GM19467 (cell line): ENCODE measurements around the gene NRDE2.
"Not testable (repeated sequence)": the region's sequence is repeated elsewhere in the genome, so short reads cannot be mapped to it uniquely, and the experiment has no call there.

Source experiments
- ATAC-seq: cut with Tn5 transposase; IDR thresholded peaks from one replicate; pipeline ENCODE4 v1.9.1; 2021; ENCODE audit warnings: mild to moderate bottlenecking, moderate library complexity; ENCODE audit not compliant: unreplicated experiment

NRDE2 gene

DNA sequence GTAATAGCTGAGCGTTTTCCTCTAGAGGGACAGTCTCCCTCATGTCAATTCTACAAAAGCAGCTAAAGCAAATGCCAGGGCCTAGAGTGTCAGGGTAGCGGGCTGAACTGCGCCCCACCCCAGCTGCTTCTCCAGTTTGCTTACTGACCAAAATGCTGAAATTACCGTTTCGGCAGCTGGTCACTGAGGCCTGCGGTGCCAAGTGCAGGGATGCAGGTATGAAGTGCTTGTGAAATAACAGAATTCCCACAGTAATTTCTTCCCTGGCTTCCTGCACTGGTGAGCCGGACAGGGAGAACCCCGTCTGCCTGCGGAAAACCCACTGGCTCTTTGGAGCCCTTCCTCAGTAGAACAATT is 56.3 kb downstream of the NRDE2 start:
- no peak for ATAC-seq

DNA sequence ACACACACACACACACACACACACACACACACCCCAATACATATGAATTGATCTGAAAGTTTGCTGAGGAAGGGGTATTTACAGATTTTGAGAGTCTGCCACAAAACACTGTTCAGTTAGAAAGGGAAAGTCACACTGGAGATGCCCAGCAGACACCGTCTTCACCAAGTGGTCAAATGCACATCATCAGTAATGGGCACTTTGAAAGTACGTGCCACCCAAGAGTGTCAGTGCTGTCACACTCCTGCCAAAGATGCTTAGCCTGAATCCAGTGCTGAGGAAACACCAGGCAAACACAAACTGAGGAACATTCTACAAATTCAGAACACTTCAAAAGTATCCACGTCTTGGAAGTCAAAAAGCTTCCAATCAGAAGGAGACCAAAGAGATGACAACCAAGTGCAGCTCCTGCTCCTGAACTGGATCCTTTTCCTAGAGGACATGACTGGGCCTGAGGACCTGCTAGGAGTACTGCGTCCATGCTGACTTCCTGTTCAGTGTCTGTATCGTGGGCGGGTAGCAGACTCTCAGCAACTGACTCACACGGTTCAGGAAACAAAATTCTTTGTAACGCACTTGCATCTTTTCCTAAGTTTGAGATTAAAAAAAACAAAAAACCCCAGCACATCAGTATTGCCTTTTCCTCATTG is 56.8 kb downstream of the NRDE2 start:
- ATAC-seq, result no peak

DNA sequence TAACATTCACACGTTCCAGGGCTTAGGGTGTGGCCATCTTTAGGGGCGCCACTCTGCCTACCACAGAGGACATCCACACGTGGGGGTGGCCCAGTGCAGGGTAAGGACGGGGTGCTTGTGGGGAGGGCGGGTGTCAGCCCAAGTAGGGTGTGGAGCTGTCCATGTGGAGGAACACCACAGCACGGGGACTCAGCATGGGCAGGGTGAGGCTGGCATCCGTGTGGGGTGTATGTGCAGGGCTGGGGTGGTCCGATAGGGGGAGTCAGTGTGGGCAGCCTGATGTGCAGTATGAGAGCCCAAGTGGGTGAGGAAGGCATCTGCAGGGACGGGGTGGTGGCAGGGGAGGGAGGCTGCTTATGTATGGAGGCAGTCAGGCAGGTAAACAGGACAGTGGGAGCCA is 57.7 kb downstream of the NRDE2 start:
- no peak for ATAC-seq

DNA sequence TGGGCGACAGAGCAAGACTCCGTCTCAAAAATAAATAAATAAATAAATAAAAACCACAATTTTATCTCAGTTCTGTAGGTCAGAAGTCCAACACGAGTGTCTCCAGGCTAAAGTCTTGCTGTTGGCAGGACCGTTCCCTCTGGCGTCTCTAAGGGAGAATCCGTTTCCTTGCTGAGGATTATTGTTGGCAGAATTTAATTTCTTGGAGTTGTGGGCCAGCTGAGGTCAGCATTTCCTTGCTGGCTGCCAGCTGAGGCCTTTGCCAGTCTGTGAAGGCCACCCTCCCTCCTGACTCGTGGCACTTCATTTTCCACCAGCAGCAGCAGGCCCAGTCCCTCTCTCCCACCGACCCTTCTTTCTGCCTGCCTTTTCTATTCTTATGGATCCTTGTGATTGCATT is 58.2 kb downstream of the NRDE2 start:
- ATAC-seq, result no peak

DNA sequence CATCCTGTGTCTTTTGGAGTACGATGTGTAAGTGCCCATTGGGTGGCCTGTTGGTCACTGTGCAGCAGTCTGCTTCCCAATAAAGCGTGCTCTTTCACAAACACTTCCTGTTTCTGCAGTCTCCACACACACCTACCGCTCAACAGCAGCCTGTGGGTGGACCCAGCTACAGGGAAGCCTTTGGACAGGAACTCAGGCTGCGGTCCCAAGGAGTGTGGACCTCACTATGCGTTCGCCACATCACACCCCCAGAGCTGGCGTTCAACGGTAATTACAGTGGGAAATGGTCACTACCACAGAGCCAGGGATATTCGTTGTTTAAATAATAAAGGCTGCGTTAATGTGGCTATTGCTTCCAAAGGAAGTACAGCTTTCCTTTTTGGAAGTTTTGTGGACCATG is 59.2 kb downstream of the NRDE2 start:
- ATAC-seq, result no peak

DNA sequence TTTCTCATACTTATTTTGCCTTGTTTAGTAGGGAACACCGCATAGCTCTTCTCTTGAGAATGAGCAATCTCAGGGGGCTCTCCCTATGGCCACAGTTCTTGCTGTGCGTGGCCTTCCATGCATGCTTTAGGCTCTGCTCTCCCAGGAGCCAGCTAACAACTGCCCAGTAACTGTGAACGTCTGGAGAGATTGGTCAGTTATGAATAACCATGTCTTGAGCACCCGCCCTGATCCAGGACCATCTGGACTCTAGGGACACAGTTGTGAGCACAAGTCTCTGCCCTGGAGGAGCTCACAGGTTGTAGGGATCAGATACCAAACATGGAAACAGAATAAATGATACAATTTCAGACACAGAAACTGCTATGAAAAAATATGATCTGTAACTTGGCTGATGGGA is 63.3 kb downstream of the NRDE2 start:
- no peak for ATAC-seq

DNA sequence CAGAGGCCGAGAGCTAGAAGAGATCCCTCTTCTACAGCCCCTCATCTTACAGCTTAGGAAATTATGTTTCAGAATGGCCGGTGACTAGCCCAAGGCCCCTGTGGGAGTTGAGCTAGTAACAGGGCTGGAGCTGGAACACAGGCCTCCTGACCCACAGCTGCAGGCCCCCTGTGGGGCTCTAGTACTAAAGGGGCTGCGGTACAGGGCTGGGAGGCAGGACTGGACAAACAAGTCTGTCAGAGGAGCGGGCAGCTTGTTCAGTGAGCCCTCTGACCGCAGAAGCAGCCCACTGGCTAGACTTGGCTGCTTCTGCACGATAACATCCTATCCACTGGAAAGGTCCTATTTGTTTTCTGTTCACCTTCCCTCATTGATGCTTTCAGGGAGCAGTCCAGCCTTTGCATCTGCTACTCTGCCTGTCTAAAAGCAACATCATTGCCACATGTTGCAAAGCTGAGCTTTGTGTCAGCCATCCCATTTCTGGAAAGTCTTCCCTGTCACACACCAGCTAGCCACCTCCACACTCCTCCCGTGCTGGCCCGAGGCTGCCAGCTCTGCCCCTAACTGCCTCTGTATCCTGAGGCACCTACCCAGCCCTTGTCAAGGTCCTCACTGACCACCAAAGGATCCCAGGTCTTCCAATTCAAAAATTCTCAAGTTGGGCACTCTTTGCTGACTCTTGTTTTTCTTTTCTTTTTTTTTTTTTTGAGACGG is 65.1 kb downstream of the NRDE2 start:
- ATAC-seq, result no peak

DNA sequence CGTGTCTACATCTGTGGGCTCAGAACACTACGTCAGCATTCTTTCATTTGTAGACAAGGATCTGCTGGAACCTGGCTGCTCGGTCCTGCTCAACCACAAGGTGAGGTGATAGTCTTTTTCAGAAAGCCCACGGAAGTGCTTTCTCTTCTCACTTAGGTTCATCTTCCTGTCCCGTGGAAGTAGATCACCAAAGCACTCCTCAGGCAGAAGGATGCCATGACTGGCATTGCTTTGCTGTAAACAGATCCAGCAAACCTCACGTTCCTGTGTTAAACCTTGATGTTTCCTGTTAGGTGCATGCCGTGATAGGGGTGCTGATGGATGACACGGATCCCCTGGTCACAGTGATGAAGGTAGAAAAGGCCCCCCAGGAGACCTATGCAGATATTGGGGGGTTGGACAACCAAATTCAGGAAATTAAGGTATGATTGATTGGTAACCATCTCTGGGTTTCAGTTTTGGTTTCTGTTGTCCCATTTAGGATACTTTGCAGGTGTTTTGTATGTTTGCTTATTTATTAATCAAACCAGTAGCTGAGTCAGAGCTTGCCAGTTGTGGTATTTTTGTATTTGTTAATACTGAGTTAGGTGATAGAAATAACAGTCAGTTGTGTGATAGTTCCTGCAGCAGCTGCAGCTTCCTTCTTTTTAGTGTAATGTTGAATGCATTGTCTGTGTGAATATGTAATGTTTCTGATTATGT is 67.8 kb downstream of the NRDE2 start:
- ATAC-seq, result peak; percentile 70

DNA sequence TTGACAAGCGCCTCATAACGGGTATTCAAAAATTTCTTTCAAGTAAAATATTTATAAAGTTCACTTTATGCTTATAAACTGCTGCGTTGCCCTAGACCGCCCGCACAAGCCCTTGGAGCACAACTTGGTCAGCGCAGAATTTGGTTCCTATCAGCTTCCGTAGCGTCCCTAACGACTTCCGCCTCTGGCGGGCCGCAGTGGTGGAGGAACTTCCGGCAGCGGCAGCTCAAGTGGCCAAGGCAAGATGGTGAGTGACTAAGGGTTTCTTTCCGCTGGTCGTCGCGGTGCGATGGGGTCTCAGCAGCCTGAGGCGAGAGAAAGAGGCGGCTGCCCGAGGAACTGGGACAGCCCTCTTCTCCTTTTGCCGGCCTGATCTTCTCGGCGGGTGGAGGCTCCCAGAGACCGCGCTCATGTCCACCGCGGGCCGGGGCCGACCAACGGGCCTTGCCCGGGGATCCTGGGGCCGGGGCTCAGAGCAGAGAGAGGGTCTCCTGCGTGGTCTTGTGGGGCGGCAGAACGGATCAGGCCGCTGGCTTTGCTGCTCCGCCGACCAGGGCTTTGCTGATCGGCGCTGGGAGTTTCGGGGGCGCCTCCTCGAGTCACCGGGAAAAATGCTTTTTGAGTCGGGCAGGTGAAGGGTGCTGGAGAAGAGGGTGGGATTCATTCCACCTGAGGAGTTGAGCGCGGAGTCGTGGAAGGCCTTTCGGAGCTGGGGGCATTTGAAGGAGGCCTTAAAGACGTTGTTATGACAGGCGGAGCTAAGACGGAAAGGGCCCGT is 75.2 kb downstream of the NRDE2 start, which contains the start of gene PSMC1:
Gene PSMC1 (plus strand): TSS at position 200 of the 778 bp plus-strand sequence. CDS start 45 bp downstream, at position 245.
- ATAC-seq, result peak; percentile 91

DNA sequence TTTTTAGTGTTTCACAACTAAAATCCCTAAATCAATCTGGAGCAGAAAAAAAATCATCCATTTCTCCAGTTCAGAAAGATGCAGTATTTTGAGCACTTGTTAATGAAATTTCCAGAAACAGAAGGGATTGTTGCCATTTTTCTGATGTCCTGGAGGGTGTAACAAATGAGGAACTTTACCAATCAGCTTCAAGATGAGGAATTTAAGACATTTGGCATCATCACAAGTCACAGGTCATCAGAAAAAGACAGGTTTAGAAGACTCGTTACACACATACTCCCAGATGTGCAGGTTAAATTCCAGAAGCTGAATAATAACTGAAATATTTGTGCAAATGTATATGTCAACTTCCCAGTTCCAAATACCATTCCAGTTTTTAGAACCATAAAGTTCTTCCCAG is 75.9 kb downstream of the NRDE2 start:
- no peak for ATAC-seq

DNA sequence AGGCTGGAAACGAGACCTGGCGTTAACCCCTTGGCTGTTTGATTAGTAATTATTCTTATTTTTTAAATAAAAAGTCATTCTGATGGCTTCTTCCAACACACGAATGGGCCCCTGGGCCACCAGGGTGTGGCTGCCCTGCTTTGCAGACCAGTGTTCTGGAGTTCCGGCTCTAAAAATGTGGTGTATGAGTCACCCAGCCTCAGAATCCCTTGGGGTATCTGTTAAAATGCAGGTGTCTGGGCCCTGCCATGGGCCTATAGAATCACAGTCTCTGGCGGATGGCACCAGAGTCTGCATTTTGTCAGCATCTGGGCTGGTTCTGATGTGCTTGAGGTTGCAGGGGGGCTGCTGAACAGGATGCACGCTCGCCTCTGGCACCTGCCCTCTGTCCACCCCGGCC is 77.9 kb downstream of the NRDE2 start:
- no peak for ATAC-seq

DNA sequence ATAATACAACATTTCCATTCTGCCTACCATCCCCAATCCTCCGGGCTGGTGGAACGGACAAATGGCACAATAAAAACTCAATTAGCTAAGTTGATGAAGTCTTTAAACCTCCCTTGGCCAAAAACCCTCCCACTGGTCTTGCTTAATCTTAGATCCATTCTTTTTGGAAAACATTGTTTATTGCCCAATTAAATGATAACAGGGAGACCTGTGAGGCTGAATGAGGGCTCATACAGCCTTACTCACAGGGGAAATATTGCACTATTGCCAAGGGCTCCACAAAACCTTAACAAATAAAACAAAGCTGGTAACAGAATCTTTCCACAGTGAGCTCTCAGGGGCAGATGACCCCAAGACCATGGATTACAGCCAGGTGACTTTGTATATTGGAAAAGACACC is 83.1 kb downstream of the NRDE2 start:
- ATAC-seq, result no peak

DNA sequence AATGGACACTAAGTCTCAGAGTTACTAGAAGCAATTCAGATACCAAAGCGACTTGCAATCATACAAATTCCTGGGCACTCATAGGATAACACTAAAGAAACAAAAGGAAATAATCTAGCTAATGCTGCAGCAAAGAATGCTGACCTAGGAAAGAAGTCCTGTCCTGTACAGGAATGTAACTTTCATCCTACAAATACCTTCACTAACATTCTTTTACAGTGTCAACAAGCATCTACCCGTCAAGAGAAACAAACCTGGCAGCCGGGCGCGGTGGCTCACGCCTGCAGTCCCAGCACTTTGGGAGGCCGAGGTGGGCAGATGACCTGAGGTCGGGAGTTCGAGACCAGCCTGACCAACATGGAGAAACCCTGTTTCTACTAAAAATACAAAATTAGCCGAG is 84.3 kb downstream of the NRDE2 start:
- not testable (repeated sequence) for ATAC-seq

DNA sequence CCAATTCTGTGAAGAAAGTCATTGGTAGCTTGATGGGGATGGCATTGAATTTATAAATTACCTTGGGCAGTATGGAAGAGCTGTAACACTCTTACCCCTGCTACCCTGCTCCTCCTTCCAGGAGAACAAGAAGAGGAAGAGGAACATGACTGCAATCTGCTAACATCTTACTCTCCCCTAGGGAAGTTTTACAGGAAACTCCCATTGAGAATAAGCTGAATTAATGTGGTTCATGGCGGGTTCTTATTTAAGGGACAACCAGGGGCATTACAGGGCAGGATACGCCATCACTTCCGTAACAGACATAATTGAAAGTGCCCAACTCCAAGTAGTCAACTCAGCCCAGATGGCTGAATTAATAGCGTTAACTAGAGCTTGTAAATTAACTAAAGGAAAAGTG is 84.8 kb downstream of the NRDE2 start:
- ATAC-seq, result no peak

DNA sequence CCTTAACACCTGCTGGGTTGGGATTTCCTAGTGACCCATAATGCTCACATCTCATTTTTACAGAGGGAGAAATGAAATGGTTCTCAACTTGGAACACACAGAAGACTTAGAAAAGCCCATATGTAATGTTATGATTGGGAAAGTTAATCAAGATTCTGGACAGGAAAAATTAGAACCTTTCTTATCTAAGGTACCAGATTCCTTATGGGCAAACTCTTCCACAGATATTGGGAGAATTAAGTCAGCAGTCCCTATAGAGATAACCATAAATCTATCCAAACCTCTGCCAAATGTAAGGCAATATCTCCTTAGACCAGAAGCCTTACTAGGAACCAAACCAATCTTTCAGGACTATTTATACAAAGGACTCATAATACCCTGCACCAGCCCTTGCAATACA is 89.3 kb downstream of the NRDE2 start:
- ATAC-seq, result no peak

DNA sequence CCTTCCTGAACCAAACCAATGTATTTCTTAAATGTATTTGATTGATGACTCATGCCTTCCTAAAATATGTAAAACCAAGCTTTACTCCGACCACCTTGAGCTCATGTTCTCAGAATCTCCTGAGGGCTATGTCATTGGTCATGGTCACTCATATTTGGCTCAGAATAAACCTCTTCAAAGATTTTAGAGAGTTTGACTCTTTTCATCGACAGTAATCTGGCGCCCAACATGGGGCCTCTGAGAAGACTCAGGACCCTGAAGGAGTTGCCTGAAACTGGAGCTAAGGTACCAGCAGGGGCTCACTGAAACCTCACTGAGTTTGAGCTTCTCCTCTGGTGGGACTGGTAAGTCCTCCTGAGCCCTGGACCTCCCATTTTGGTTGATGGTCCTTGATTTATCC is 92.6 kb downstream of the NRDE2 start:
- no peak for ATAC-seq

DNA sequence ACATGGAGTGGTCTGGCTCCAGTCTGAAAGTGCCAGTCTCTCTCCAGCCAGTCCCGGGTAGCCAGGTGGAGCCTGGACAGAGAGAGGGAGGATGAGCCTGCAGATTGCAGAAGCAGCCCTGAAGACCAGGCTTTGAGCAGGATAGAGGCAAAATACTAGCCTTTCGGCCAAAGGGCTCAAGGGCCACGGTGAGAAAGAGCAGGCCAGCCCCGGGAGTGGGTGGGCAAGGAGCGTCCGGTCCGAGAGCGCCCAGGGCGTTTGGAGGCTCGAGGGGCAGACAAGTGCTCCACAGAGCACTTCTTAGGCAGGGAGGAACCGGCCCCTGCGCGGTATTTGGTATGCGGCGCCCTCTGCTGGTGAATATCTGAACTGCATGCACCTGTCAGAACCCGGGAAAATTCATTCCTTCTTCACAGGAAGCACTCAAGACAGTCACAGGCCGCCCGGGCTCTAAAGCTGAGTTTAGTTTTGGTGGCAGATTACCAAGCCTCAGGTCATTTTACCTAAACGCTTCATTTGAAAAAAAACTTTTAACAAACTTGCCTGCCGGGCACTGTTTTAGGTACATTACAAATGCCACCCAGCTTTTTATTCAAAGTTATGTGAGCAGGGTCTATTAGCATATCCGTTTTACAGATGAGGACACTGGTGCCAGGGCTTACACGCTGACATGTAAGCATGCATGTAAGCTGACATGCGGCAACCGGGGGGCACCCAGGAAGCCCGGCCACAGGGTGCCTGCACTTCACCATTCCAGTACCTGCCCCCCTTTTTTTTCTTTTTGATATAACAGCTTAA is 96.4 kb downstream of the NRDE2 start:
- peak; percentile 71 for ATAC-seq

DNA sequence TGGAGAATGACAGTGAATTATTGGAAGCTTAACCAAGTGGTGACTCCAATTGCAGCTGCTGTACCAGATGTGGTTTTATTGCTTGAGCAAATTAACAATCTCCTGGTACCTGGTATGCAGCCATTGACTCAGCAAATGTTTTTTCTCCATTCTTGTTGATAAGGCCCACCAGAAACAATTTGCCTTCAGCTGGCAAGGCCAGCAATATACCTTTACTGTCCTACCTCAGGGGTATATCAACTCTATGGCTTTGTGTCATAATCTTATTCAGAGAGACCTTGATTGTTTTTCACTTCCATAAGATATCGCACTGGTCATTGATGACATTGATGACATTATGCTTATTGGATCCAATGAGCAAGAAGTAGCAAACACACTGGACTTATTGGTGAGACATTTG is 101.8 kb downstream of the NRDE2 start:
- not testable (repeated sequence) for ATAC-seq

DNA sequence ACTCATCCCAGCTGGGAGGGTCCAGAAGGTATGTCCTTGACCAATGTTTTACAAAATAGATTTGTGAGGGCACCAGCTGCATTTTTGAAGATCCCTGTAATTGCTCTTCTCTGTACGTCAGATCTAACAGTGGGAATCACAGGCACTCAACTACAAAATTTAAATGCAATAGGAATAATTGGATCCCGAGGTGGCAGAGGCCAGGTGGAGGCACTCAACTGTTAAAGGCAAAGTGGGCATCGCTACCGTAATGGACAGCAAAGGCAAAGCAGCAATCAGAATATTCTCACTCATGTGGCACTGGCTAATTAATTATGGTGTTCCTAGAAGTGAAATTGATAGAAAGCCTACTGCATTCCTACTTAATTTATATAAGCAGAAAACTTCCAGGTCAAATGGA is 103.3 kb downstream of the NRDE2 start:
- ATAC-seq, result no peak
